Glutamatergic neuron (in vitro differentiated cells): ENCODE data around the gene FAM43B. TPM values are rescaled to one million over a fixed set of nuclear protein-coding genes. Genes with fewer than 3 reads are reported as not detected.

ENCODE experiments used
- DNase-seq: peaks from one replicate; pipeline ENCODE4 v3.0.0; 2022
- H3K27ac Mint-ChIP-seq: one replicate; pipeline ENCODE4 v1.8.0; 2020; ENCODE audit warnings: mild to moderate bottlenecking, mixed read lengths, inconsistent platforms; ENCODE audit not compliant: unreplicated experiment
- H3K27me3 Mint-ChIP-seq: one replicate; pipeline ENCODE4 v1.8.0; 2020; ENCODE audit warnings: mild to moderate bottlenecking, moderate library complexity, mixed read lengths, inconsistent platforms; ENCODE audit not compliant: unreplicated experiment
- H3K36me3 Mint-ChIP-seq: one replicate; pipeline ENCODE4 v1.8.0; 2020; ENCODE audit warnings: mild to moderate bottlenecking, mixed read lengths, inconsistent platforms; ENCODE audit not compliant: unreplicated experiment
- H3K4me1 Mint-ChIP-seq: one replicate; pipeline ENCODE4 v1.8.0; 2020; ENCODE audit warnings: mild to moderate bottlenecking, low read depth, mixed read lengths, inconsistent platforms; ENCODE audit not compliant: unreplicated experiment
- H3K4me3 Mint-ChIP-seq: one replicate; pipeline ENCODE4 v1.8.0; 2020; ENCODE audit warnings: mild to moderate bottlenecking, mixed read lengths, inconsistent platforms; ENCODE audit not compliant: unreplicated experiment
- H3K9me3 Mint-ChIP-seq: one replicate; pipeline ENCODE4 v1.8.0; 2020; ENCODE audit warnings: mild to moderate bottlenecking, moderate library complexity, mixed read lengths, inconsistent platforms; ENCODE audit not compliant: unreplicated experiment
- CTCF ChIP-seq: fragments of 200-600 bp; sonication (generic); IDR thresholded peaks from one replicate; pipeline ENCODE4 v1.5.0; 2021; ENCODE audit not compliant: partially characterized antibody, unreplicated experiment
- total RNA-seq: library from RNA; stranded (reverse); fragmentation: NEBNext Ultra II Directional; extraction: Animal tissue kit (Norgen Biotek cat#: 25700); gene quantifications from one replicate; pipeline ENCODE4 v1.2.1, GENCODE V29; 2021; ENCODE audit not compliant: unreplicated experiment

FAM43B gene
- total RNA-seq, 1 donor from 2014 or later: not detected

GRCh38 chr1:20574686-20575540, 22.5 kb downstream of the FAM43B start:
- peak; percentile 76 for DNase-seq
- no peaks in the 10 kb centered on the region for H3K9me3 Mint-ChIP-seq
- no peak overlapping the region for H3K4me3 Mint-ChIP-seq
- H3K36me3 Mint-ChIP-seq: peaks cover 8% of the 10 kb centered on the region
- TF ChIP-seq CTCF: peak; percentile 62
- H3K27ac Mint-ChIP-seq: no peak overlapping the region
- peaks cover 13% of the 10 kb centered on the region for H3K27me3 Mint-ChIP-seq
- no peaks in the 10 kb centered on the region for H3K4me1 Mint-ChIP-seq

GRCh38 chr1:20575541-20576336, 23.4 kb downstream of the FAM43B start:
- TF ChIP-seq CTCF: no peak
- H3K9me3 Mint-ChIP-seq: no peaks in the 10 kb centered on the region
- no peak for DNase-seq

GRCh38 chr1:20578062-20578461, 25.7 kb downstream of the FAM43B start:
- DNase-seq: no peak
- peaks cover 8% of the 10 kb centered on the region for H3K27me3 Mint-ChIP-seq
- H3K36me3 Mint-ChIP-seq: peaks cover 4% of the 10 kb centered on the region
- no peak overlapping the region for H3K4me3 Mint-ChIP-seq
- H3K27ac Mint-ChIP-seq: no peak overlapping the region
- H3K4me1 Mint-ChIP-seq: no peaks in the 10 kb centered on the region
- no peaks in the 10 kb centered on the region for H3K9me3 Mint-ChIP-seq
- TF ChIP-seq CTCF: no peak

More at GRCh38 chr1:20575541-20576336, 23.4 kb downstream of the FAM43B start:
- Mint-ChIP-seq H3K36me3 (peaks cover 8% of the 10 kb centered on the region), H3K4me3 (no peak overlapping the region), H3K4me1 (no peaks in the 10 kb centered on the region), H3K27ac (no peak overlapping the region), H3K27me3 (peaks cover 13% of the 10 kb centered on the region)

GRCh38 chr1:20578721-20579395, 26.5 kb downstream of the FAM43B start:
- Mint-ChIP-seq H3K27ac (no peak overlapping the region), H3K9me3 (no peaks in the 10 kb centered on the region), H3K4me1 (no peaks in the 10 kb centered on the region), H3K4me3 (no peak overlapping the region), H3K27me3 (peaks cover 8% of the 10 kb centered on the region), H3K36me3 (peaks cover 4% of the 10 kb centered on the region)
- TF ChIP-seq CTCF: no peak
- DNase-seq: no peak
